Activated T-helper 9 cell treated with anti-CD3 and anti-CD28 coated beads, Interleukin-2, amount 50 U/mL, for 16 hours (primary cell): ENCODE data around the gene CD44.
"Not testable (repeated sequence)": the region's sequence is repeated elsewhere in the genome, so short reads cannot be mapped to it uniquely, and the experiment has no call there.

Experiments used
- DNase-seq: peaks from one replicate; pipeline ENCODE4 v3.0.0-alpha.2; 2020; ENCODE audit warnings: low read depth

Gene CD44

DNA sequence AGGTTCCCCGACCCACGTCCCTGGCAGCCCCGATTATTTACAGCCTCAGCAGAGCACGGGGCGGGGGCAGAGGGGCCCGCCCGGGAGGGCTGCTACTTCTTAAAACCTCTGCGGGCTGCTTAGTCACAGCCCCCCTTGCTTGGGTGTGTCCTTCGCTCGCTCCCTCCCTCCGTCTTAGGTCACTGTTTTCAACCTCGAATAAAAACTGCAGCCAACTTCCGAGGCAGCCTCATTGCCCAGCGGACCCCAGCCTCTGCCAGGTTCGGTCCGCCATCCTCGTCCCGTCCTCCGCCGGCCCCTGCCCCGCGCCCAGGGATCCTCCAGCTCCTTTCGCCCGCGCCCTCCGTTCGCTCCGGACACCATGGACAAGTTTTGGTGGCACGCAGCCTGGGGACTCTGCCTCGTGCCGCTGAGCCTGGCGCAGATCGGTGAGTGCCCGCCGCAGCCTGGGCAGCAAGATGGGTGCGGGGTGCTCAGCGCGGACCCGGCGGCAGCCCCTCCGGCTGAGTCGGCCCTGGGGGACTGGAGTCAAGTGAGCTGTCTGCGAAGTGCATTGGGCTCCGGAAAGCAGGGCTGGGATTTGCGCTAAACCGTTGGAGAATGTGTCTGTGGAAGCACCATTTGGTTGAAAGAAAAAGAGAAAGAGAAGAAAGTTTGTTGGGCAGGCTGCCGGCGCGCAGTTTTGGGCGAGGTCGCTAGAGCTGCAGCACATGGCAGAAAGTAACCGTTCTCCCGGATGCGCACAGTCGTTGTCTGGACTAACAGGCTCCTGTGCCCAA lies at the start of gene CD44:
Gene CD44 (plus strand): TSS at position 229 of the 779 bp plus-strand sequence. CDS start 133 bp downstream, at position 362.
- DNase-seq: peak; percentile 75

GRCh38 chr11:35089666-35090065 lies 49.3 kb upstream of the CD44 start:
- DNase-seq: no peak

DNA sequence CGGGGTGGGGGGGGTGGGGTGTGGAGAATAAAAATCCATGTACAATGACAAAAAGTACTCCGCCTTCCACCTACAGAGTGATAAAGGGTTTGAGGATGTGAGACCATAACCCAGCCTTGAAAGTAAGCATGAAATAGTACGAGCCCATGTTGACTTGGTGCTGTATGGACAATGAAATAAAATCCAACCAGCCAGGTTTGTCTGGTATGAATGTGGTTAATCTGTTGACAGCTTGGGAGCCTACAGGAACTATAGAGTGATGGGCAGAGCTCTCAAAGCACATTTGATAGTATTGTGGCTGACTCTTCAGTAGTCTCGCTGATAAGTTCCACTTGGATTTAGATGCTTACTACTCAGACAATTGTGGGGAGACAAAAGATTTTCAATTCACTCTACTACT lies 48.8 kb upstream of the CD44 start:
- no peak for DNase-seq

GRCh38 chr11:35090991-35091390 lies 48.0 kb upstream of the CD44 start:
- DNase-seq: not testable (repeated sequence)

DNA sequence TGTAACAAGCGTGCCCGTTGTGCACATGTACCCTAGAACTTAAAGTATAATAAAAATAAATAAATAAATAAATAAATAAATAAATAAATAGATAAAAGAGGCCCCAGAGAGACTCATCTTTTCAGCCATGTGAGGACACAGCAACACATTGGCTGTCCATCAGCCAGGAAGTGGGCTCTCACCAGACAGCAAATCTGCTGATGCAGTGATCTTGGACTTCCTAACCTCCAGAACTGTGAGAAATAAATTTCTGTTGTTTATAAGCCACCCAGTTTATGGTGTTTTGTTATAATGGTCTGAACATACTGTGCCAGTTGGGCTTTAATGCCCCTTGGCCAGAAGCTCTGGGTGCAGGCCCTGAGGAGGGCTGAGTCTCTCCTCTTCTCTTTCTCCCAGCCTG lies 42.2 kb upstream of the CD44 start:
- no peak for DNase-seq

- DNase-seq: no peak
Observed at GRCh38 chr11:35097814-35098455, 41.0 kb upstream of the CD44 start.

GRCh38 chr11:35098855-35099254 lies 40.1 kb upstream of the CD44 start:
- DNase-seq: no peak

DNA sequence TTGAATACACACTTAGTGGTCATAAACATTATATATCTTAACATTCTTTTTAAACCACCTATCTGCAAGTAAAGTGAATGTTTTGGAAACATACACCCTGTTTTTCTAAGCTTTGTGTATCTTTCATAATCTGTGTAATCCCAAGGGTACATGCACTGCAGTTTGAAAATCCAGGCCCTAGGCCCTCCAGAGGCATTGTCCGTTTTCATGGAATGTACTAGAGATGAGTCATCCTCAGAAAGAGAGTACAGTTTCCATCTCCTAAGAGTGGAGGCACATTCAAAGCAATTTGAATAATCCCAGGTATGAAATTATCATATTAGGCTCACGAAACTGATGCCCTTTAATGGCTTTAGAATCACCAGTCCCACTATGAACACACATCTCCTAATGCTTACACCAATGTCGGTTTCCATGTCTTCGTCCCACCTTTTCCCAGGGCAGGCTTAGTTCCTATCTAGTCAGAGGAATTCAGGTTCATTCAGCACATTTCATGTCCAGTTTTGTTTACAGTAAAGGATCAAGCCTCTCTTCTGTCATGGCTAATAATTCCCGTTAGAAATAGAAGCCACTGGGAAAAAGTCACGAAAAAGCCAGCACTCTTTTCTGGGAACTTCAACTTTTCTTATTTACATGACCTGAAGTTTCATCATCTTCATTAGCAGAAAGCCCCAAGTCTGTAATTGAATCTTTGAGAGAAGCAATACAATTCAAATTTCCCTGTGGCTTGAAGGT lies 39.5 kb upstream of the CD44 start:
- DNase-seq: no peak

DNA sequence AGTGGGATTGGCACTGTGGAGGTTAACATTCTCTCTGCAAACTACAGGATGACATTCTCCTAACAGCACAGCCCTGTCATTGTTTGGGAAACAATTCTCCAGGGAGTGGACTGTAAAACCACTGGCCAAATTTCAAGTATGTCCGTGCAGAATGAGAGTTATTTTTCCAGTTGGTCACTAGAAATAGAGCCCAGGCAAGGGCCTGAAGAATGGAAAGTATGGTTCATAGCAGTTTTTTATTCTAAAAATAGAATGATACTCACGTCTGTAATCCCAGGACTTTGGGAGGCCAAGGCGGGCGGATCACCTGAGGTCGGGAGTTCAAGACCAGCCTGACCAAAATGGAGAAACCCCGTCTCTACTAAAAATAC lies 39.0 kb upstream of the CD44 start:
- DNase-seq: no peak

DNA sequence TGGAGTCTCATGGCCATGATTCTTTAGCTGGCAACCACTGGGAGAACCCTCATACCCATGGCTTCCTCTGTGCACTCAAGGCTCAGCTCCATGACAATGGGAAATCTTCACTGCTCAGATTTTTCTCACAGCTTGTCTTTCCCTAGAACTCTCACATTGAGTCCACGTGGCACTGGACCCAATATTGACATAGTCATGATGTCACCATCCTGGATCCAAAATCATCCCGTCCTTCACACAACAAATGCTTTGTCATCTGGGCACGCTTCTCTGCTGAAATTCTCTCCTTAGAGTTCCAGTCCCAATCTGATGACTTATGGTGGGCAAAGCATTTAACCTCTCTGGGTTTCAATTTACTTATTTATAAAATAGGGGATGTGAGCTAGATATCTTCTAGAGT lies 37.7 kb upstream of the CD44 start:
- DNase-seq: no peak

DNA sequence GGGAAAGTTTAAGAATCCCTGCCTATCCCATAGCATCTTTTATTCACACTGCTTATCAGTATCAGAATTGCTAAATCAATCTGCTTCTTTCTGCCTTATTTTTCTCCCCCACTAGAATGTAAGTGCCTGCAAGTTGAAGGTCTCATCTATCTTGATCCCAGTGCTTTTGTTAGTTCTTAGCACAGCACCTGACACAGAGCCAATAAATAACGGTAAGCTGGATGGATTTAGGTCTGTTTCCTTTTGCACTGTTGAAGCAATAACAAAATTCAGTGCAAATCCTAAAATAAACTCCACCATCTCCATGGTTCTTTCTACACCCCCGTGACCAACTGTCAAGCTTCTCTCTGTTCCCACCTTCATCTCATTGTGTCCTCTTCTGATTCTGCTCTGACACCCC lies 36.7 kb upstream of the CD44 start:
- DNase-seq: no peak

DNA sequence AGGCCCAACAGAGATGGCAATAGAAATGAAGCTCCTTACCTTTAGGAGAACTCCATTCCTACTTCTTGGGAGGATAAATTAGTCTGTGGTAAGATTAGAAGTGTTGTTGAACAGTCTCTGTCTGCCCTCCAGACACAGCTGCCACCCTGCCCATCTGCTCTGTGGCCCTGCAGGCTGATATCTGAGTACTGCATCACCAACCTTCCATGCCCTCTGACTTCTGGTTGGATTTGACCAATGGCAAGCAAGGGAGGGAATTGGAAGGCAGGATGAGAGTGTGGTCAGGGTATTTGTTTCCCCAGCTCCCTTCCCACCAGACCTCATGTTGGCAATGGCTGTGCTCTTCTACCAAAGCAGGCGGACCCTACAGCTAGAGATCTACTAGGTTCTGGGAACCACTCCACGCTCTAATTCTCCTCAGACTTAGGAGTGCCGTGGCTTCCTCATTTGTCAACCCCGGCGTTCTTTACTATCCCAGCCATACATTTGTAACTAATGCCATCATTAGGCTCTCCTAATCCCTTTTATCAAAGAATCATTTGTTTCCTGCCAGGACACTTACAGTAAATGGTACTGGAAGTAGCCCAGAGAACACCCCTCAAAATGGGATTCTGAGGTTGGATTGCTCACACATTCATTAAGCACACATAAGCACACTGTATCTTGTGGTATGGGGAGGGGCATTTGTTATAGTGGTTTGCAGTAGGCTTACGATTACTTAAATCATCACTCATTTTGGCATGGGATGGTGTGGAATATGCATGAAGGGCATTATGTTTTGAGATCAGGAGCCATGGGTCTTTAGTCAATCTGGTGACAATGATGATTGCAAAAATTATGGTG lies 35.4 kb upstream of the CD44 start:
- DNase-seq: no peak

- DNase-seq: no peak
Observed at GRCh38 chr11:35104655-35105054, 34.3 kb upstream of the CD44 start.

- DNase-seq: no peak
Observed at GRCh38 chr11:35105319-35106079, 33.5 kb upstream of the CD44 start.

GRCh38 chr11:35106595-35106994 lies 32.4 kb upstream of the CD44 start:
- no peak for DNase-seq

- DNase-seq: no peak
Observed at GRCh38 chr11:35107861-35108260, 31.1 kb upstream of the CD44 start.

GRCh38 chr11:35108336-35108735 lies 30.6 kb upstream of the CD44 start:
- DNase-seq: not testable (repeated sequence)

- DNase-seq: no peak
Observed at GRCh38 chr11:35109041-35109440, 29.9 kb upstream of the CD44 start.

DNA sequence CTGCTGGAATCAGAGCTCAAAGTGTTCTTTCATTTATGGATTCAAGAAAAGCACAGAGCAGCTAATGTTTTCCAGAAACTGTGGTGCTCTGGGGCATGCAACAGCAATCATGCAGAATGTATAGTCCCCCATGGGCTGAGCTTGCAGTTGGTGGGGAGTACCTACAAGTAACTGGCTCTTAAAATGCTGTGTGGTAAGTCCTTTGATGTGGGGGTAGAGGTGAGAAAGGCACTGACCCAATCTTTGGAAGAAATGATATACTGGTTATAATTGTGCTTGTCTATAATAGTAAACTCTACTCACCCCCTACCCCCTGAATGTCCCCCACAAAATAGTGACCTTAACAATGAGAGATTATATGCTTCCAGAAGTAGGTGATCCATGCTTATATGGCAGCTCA lies 29.1 kb upstream of the CD44 start:
- no peak for DNase-seq

- no peak for DNase-seq
Observed at GRCh38 chr11:35111161-35112055, 27.6 kb upstream of the CD44 start.
